ENCODE results near the gene DPEP2NB. TPM values are rescaled to one million over a fixed set of nuclear protein-coding genes. Genes with fewer than 3 reads are reported as not detected.
"Not testable (repeated sequence)": the region's sequence is repeated elsewhere in the genome, so short reads cannot be mapped to it uniquely, and the experiment has no call there.

The DPEP2NB gene
- total and polyA plus RNA-seq, 9 donors, result not detected

DNA sequence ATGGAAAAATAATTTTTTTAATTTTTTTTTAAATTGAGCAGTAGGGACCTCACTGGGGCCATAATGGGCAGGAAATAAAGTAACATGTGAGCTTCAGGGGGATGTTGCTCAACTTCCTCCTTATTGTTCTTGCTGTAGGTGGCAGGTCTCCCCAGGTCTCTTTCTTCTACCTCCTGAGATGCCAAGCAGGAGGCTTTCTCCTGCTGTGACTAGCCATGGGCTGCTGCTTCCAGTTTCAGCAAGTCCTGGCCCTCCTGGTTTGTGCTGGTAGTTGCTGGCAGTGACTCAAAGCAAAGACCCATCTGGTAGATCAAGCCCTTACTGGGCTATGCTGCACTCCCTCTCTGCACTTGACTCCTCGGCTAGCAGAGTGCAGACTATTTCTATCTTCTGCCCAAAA, 2.3 kb downstream of the DPEP2NB start:
- Histone ChIP-seq H3K27me3 (no peaks in the 10 kb centered on the region), H3K36me3 (no peaks in the 10 kb centered on the region), H3K4me1 (ENCODE audit: insufficient read depth) (no peaks in the 10 kb centered on the region), H3K4me3 (no peak overlapping the region), H3K9me3 (no peaks in the 10 kb centered on the region), H3K27ac (no peak overlapping the region)
- DNase-seq, result no peak
- TF ChIP-seq EP300 (IDR thresholded peaks at IDR 0.05) (no peak), POLR2A (IDR thresholded peaks at IDR 0.05) (no peak)
- TF ChIP-seq, protein P1, sequence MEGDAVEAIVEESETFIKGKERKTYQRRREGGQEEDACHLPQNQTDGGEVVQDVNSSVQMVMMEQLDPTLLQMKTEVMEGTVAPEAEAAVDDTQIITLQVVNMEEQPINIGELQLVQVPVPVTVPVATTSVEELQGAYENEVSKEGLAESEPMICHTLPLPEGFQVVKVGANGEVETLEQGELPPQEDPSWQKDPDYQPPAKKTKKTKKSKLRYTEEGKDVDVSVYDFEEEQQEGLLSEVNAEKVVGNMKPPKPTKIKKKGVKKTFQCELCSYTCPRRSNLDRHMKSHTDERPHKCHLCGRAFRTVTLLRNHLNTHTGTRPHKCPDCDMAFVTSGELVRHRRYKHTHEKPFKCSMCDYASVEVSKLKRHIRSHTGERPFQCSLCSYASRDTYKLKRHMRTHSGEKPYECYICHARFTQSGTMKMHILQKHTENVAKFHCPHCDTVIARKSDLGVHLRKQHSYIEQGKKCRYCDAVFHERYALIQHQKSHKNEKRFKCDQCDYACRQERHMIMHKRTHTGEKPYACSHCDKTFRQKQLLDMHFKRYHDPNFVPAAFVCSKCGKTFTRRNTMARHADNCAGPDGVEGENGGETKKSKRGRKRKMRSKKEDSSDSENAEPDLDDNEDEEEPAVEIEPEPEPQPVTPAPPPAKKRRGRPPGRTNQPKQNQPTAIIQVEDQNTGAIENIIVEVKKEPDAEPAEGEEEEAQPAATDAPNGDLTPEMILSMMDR (IDR thresholded peaks at IDR 0.05), result no peak
- intact Hi-C loops (cut with DNase I), result no loop called here
- 42 to 63% (median 53%) methylated on average over 1 of the region's 1 CpG for WGBS, 3 donors

DNA sequence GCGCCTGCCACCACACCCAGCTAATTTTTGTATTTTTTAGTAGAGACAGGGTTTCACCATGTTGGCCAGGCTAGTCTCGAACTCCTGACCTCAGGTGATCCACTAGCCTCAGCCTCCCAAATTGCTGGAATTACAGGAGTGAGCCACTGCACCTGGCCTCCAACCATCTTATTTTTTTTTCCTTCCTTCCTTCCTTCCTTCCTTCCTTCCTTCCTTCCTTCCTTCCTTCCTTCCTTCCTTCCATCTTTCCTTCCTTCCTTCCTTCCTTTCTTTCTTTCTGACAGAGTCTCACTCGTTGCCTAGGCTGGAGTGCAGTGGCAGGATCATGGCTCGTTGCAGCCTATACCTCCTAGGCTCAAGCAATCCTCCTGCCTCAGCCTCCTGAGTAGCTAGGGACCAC, 5.8 kb downstream of the DPEP2NB start:
- H3K36me3 ChIP-seq; H3K4me3 ChIP-seq; H3K4me1 ChIP-seq (ENCODE audit: insufficient read depth); H3K27ac ChIP-seq; intact Hi-C loops (cut with DNase I); H3K9me3 ChIP-seq; DNase-seq; H3K27me3 ChIP-seq: not testable (repeated sequence)
- WGBS, 3 donors, result 75 to 87% (median 84%) methylated on average over 4 of the region's 4 CpGs

DNA sequence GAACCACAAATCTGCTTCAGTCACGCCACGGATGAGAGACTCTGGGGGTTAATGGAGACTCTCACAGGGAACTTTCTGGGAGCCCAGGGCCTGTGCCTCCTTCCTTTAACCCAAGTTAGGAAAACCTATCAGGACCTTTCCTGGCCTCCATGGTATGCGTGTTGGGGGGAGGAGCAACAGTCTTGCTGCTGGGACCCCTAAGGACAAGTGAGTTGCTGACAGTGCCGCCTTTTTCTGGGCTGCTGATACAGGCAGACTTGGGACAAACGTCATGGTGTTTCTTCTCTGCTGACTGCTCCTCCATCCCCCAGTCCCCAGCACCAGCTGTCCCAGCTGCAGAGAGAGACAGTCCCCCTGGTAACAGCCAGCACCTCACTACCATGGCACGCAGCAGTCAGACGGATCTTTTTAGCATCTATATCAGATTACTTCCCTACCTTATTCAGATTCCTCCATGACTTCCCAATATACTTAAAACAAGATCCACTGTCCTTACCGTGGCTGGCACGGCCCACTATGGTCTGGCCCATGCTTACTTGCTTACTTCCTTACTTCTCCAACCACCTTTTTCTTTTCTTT, 6.5 kb downstream of the DPEP2NB start:
- Histone ChIP-seq H3K4me1 (ENCODE audit: insufficient read depth) (no peaks in the 10 kb centered on the region), H3K4me3 (no peak overlapping the region), H3K9me3 (no peaks in the 10 kb centered on the region), H3K27me3 (no peaks in the 10 kb centered on the region), H3K27ac (no peak overlapping the region), H3K36me3 (no peaks in the 10 kb centered on the region)
- no peak for TF ChIP-seq EP300 (IDR thresholded peaks at IDR 0.05)
- TF ChIP-seq, protein P1 (IDR thresholded peaks at IDR 0.05), result no peak
- no peak for TF ChIP-seq POLR2A (IDR thresholded peaks at IDR 0.05)
- intact Hi-C loops (cut with DNase I), result no loop called here
- DNase-seq, result no peak
- 52 to 59% (median 57%) methylated on average over 9 of the region's 9 CpGs for WGBS, 3 donors

DNA sequence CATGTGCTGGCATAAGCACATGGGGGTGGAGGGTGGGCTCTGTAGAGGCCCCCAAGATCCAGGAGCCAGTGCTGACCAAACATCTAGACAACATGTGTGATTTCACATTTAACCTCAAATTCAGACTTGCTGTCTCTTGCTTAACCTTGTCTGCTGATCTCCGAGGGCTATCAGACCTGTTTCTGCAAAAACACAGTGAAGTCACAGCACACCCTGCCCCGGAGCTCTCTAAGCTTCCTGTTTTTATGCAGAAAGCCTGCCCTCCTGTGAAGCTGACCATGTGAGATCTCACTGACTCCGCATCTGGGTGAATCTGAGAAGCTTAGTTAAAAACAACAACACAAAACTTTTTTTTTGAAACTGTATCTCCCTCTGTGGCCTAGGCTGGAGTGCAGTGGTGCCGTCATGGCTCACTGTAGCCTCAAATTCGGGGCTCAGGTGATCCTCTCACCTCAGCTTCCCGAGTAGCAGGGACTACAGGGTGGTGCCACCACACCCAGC, 9.9 kb downstream of the DPEP2NB start:
- DNase-seq, result no peak
- TF ChIP-seq, protein P1 (IDR thresholded peaks at IDR 0.05), result no peak
- no peak for TF ChIP-seq EP300 (IDR thresholded peaks at IDR 0.05)
- no peak for TF ChIP-seq POLR2A (IDR thresholded peaks at IDR 0.05)
- Histone ChIP-seq H3K27me3 (no peaks in the 10 kb centered on the region), H3K4me3 (no peak overlapping the region), H3K27ac (no peak overlapping the region), H3K36me3 (no peaks in the 10 kb centered on the region), H3K4me1 (ENCODE audit: insufficient read depth) (no peaks in the 10 kb centered on the region), H3K9me3 (no peaks in the 10 kb centered on the region)
- intact Hi-C loops (cut with DNase I), result no loop called here
- 33 to 44% (median 40%) methylated on average over 6 of the region's 6 CpGs for WGBS, 3 donors

DNA sequence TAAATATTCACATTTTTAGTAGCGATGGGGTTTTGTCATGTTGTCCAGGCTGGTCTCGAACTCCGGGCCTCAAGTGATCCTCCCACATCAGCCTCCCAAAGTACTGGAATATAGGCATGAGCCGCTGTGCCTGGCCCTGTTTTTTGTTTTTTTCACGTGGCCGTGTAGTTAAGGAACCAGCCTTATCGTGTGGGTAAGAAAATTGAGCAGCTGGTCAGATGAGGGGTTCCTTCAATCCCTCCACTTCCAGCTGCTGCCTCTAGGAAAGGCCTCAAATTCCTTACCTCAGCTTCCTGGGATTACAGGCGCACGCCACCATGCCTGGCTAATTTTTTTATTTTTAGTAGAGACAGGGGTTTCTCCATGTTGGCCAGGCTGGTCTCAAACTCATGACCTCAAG, 10.5 kb downstream of the DPEP2NB start:
- Histone ChIP-seq H3K27ac (no peak overlapping the region), H3K4me3 (no peak overlapping the region), H3K36me3 (no peaks in the 10 kb centered on the region), H3K9me3 (no peaks in the 10 kb centered on the region), H3K4me1 (ENCODE audit: insufficient read depth) (no peaks in the 10 kb centered on the region), H3K27me3 (no peaks in the 10 kb centered on the region)
- intact Hi-C loops (cut with DNase I), result no loop called here
- WGBS, 3 donors, result 74 to 90% (median 82%) methylated on average over 9 of the region's 9 CpGs
- DNase-seq, result no peak
- TF ChIP-seq, protein P1 (IDR thresholded peaks at IDR 0.05), result no peak
- TF ChIP-seq EP300 (IDR thresholded peaks at IDR 0.05) (no peak), POLR2A (IDR thresholded peaks at IDR 0.05) (no peak)

Measured in ovary (tissue), 9 donors.